CD4-positive, alpha-beta T cell treated with Interleukin-2 at 100 ng/mL for 4 hours (primary cell): ENCODE measurements around the gene PDIA2.
"Not testable (repeated sequence)": the region's sequence is repeated elsewhere in the genome, so short reads cannot be mapped to it uniquely, and the experiment has no call there.

Experiments
- DNase-seq: peaks from one replicate; pipeline ENCODE4 v3.0.0-alpha.2; 2020; ENCODE audit warnings: low spot score

PDIA2 gene

DNA sequence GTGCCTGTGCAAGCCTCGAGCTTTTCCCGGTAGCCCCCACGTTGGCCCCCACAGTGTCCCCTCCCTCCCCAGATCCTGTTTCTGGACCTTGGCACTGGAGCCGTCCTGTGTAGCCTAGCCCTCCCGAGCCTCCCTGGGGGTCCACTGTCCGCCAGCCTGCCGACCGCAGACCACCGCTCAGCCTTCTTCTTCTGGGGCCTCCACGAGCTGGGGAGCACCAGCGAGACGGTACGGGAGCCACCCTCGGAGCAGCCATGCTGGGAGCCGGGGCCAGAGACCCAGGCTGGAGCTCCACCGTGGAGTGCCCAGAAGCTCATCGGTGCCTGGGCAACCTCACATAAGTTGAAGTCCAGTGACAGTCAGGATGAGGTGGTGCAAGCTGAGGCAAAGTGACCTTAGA is 19.0 kb upstream of the PDIA2 start:
- DNase-seq: no peak

DNA sequence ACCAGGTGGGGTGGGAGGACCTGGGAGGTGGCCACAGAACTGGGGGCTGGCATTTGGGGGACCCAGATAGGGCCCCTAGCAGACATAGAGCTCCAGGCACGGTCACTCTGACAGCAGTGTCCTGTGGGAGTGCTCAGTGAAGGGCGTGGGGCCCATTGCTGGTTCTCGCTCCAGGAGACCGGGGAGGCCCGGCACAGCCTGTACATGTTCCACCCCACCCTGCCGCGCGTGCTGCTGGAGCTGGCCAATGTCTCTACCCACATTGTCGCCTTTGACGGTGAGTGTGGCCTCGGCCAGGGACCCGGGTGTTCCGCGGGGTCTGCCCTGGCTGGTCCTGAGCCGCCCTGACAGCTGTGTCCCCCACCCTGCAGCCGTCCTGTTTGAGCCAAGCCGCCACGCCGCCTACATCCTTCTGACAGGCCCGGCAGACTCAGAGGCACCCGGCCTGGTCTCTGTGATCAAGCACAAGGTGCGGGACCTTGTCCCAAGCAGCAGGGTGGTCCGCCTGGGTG is 18.5 kb upstream of the PDIA2 start:
- DNase-seq: no peak

DNA sequence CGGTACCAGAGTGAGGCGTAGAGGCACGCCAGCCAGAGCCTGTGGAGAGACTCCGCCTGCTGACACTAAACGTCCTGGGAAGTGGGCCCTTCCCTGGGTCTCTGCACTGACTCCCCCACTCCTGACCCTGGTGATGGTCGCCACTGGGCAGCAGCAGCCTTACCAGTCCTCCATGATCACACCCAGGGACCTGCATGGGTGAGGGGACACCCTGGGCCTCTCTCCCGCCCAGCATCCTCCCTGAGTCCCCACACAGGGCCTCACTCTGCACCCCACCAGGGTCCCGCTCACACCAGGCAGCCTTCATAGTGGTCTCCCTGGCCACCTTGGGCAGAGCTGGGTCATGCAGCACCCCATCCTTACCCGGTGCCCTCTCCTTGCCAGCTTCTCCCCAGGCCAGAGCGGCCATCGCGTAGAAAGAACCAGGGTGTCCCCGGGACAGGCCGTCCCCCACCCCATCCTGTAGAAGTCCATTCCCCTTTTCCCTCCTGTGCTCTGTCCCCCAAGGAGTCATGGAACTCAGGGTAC is 17.9 kb upstream of the PDIA2 start:
- no peak for DNase-seq

DNA sequence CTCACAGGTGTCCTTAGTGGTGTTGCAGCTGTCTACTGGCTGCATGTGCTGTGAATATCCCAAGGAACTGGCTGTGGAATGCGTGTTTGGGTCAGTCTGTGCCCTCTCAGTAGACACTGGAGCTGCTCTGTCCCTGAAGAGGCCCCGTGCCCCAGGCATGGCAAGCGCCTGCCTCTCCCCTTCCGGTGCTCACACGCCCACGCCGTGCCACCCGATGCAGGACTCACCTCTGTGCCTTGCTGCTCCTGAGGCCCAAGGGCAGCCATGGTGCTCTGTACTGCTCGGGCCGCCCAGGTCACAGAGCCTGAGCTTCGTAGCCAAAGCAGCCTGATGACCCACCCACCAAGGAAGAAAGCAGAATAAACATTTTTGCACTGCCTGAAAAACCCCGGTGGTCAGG is 17.3 kb upstream of the PDIA2 start:
- DNase-seq: no peak

DNA sequence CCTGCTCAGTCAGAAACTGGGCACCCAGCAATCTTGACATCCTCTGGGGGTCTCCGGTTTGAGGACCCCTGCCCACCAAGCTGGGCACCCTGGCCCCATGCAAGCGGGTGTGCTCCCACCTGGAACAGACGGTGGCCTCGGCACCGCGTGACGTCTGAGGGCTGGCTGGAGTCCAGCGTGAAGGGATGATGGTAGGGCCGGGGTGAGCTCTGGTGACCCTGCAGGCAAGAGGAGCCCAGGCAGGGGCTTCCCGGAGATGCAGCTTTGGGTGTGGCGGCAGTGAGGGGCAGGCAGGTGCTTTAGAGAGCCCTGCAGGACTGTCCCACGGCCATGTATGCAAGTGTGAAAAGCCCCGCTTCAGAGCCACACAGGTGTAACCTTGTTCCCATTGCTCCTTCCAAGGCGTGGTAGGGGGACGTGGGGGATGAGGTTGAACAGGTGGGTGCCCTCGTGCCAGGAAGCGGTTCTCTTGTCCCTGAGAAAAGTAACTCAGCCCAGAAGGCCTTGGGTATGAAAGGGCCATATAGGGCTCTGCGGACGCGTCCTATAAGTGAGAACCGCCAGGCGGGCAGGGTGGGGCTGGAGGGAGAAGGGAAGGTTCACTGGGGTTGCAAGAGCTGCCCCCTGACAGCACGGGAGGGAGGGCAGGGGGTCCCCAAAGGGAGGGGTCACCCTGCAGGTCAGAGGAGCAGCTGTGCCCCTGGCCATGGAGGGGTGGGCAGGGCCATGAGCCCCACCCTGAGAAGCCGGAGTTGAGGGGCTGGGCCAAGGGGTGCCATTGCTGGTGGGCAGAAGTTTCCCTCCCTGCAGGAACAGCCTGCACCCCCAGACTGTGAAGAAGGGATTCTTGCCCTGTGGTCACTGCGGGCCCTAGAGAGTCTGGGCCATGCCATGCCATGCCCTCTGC is 16.5 kb upstream of the PDIA2 start:
- no peak for DNase-seq

DNA sequence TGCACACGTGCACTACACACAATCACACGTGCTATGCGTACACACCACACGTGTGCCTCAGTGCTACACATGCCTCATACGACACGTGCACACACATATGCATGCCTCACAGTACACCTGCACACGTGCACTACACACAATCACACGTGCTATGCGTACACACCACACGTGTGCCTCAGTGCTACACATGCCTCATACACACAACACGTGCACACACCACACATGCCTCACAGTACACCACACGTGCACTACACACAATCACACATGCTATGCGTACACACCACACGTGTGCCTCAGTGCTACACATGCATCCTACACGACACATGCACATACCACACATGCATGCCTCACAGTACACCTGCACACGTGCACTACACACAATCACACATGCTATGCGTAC is 15.4 kb upstream of the PDIA2 start:
- DNase-seq: not testable (repeated sequence)

DNA sequence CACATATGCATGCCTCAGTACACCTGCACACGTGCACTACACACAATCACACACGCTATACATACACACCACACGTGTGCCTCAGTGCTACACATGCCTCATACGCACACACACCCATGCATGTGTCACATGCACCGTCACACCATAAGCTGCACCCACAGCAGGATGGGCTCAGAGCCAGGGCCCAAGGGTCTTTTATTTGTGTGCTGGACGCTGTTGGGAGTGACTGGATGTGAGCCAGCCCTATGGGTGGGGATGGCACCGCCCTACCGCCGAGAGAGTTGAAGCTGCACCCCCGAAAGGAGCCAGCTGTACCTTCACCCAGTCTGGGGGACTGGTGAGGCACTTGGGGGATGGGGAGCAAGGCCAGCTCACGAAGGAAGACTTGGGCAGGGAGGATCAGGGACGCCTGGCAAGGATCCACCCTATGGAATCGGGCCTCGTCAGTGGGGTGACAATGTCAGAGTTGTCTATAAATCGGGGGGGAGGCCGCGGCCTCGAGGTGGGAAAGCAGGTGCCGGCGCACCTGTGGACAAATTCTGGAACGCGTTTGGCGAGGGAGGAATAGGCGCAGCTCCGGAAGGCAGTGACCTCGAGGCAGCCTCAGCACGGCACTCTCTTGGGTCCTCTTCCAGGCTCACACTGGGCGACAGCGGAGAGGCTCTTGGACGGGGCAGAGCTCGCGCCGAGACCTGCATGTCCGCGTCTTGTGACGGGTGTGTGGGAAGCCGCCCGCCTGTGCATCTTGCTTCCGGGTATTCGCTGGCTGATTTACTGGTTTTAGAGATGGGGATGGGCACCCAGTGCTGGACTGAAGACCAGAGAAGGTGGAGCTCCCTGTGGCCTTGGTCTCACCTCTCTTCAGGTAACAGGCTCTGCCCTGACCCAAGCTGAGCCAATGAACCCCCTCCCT is 14.6 kb upstream of the PDIA2 start:
- DNase-seq: no peak

DNA sequence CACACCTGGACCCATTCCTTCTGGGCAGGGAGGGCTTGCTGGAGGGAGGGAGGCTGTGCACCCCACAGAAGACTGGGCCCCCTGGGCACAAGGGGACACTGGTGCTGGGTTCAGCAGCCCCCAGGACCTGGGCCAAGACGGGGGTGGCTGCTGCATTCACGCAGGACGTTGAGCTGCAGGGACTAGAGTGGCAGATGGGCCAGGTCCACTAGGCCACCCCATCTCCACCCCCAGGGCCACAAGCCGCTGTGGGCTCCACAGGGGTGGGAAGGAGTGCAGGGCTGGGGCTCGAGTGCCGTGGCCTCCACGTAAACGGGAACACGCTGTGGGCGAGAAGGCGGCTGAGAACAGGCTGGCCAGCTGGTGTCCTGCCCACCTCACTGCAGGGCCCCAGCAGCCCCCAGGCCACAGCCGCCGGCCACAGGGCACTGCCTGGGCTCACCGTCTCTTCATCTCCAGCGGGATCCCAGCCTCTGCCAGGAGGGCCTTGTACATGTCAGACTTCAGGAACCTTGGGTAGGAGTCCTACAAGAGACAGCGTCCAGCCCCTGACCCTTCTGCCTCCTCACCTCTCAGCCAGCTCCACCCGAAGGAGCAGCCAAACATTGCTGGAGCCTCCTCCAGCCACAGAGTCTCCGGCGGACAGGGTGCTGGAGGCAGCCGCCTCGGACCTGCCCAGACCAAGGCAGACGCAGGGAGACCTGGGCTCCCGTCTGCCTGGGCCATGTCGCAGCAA is 13.7 kb upstream of the PDIA2 start:
- DNase-seq: no peak

DNA sequence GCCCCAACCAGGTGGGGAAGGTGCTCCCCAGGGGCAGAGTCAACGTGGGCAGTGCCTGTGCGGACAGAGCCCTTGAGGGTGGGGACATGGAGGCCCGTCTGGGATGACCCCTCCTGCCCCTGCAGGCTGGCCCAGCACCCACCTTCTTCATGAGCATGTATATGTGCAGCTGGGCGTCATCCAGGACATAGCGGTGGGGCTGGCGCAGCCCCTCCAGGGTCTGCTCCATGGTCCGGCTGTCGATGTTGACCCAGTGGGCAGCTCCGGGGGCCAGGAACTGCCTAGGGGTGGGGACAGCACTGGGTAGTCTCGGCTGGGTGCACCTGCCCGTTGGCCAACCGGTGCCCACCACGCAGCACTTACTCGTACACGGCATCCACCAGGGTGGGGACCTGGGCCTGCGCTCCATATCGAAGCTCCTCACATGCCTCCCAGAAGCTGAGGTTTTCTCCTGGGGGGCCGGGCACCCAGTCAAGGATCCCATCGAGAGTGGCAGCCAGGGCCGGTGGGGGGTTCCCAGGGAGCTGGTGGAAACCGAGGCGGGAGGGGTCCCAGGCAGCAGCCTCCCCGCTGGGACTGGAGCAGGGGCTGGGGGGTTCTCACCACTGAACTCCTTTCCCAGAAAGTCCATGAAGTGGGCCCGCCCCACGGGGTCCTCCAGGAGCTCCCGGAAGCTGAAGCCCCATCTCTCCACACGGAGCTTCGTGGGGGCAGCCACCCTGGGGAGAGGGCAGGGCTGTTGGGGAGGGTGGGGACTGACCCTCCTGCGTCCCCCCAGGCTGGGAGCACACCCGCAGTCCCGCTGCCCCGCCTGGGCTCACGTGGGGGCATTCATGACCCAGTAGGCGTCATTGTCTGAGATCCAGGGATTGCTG is 12.3 kb upstream of the PDIA2 start:
- DNase-seq: no peak

DNA sequence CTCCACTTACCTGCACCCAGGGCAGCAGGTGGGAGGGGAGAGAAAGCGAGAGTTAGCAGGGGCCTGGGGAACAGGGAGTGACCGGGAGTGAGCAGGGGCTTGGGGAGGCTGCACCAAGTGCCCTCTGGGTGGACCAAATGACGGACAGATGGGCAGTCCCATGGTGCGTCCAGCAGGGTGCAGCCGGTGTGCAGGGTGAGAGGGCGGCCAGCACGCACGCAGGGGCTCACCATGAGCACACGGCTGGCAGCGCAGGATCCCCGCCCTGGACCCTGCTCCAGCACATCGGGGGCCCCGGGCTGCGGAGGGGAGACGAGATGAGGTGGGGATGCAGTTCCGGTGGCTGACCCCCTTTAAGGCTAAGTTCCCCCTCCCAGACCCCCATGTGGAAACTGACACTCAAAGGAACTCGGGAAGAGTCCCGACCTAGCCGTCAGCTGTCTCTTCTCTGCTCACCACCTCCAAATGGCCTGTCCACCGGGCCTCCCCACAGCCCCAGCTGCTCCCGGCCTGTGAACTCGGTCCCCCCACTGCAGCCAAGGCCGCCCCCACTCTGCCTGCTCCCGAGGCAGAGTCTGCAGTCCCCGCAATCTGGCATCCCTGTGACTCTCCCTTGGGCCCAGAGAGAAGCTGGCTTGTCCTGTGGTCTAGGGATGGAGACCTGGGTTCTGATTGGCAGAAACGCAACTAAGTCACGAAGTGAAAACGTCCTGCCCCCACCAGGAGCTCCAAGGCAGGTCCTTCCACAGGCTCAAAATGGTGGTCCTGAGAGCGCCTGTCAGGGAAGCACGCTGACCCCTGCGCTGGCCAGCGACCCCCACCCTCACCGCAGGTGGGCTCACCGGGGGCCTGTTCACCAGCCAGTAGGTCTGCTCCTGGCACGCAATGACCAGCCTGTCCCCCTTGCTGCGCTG is 10.1 kb upstream of the PDIA2 start:
- DNase-seq: no peak

DNA sequence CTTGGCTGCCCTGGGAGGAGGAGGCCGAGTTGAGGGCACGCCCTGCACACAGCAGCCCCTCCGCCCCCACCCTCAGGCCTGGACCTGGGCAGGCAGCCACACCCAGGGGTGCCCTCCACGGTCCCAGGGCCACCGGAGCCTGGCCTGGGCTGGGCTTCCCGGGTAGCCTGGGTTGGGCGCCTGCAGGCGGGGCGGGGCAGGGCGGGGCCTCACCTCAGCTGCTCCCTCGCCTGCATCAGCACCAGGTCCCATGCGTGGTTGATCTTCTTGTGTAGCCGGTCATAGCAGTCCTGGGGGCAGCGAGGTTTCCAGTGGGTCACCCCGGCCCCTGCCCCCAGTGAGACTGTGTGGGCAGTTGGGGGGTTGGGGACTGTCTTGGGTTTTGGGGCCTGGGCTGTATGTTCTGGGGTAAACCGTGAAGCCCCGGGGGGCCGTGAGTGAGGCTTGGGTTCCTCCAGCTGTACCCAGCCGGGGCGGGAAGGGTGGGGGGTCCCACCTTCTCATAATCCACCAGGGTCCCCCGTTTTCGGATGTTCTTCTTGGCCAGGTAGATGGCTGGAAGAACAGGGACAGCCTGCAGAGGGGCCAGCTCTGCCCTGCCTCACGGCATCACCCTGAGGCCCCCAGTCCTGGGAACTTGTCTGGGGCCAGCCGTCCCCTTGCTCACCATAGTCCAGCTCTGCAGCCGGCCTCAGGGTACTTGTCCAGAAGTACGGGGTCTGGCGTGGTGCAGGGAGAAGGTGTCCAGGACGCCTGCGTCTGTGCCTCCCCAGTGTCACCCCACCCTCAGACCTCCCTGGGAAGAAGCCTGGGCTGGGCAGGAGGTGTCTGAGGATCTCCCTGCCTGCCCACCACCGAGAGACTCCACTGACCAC is 9.2 kb upstream of the PDIA2 start:
- DNase-seq: no peak

DNA sequence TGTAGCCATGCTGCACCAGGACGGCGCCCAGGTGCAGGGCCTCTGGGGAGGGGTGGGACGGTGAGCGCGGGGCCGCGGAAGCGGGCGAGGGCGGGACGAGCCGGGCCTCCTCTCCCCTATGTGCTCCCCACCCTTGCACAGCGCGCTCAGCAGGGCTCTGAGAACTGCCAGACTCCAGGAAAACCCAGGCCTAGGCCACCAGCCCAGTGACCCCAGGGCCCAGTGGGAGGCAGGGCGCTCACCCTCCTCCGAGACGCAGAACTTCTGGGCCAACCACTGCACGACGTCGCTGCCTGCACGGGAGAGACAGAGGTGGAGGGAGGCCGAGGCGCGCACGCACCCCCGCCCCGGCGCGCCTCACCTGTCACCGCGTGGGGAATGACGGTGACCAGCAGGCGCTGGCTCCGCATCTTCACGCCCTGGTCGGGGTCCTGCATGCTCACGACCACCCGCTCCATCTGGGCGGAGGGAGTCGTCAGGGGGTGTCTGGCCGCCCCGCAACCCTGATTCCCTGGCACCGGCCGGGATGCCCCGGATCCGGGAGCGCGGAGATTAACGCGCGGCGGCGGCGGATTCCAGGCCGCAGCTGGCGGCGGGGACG is 7.8 kb upstream of the PDIA2 start:
- DNase-seq: no peak

DNA sequence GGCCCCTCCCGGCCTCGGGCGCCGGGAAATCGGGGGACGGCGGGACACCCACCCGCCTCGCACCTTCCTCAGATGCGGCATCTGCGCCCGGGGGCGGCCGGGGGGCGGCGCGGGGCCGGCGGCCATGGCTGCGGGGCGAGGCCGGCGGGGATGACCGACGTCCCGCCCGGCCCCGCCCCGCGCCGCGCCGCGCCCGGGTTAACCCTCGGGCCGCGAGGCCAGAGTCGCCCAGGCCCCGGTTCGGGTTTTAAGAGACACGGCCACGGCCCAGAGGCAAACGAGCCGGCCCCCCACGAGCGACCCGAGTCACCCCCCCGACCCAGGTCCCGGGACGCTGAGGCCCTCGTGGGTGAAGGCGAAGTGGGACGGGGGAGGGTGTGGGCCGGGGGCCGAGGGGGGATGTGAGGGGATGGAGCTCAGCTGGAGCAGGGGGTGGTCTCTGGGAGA is 7.2 kb upstream of the PDIA2 start, which contains the start of gene RGS11:
TSS of gene RGS11 (minus strand) at position 159 of the 447 bp plus-strand sequence. CDS start at position 126, 33 bp downstream.
- DNase-seq: no peak

DNA sequence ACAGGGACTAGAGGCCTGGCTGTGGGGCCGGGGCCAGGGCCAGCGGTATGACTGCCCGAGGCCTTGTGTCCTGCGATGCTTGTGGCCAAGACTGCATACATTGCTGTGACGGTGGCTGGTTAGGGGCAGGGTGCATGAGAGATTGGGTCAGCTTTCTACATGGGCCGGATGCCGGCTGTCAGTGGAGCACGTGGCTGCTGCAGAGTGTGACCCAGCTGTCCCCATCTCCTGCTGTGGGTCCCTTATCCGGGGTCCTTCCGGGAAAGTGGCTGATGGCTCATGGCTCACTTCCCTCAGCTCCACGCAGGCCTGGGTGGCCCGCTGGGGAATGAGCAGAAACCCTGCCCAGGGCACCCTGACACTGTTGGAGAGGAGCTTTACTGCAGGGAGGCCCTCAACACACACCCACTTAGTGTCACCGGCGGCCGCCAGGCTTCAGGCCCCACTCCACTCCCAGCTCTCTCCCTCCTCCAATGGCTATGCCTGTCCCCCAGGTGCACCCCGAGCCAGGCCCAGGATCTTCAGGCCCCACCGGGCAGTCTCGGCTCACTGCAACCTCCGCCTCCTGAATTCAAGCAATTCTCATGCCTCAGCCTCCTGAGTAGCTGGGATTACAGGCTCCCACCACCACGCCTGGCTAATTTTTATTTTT is 6.4 kb upstream of the PDIA2 start:
- DNase-seq: no peak

DNA sequence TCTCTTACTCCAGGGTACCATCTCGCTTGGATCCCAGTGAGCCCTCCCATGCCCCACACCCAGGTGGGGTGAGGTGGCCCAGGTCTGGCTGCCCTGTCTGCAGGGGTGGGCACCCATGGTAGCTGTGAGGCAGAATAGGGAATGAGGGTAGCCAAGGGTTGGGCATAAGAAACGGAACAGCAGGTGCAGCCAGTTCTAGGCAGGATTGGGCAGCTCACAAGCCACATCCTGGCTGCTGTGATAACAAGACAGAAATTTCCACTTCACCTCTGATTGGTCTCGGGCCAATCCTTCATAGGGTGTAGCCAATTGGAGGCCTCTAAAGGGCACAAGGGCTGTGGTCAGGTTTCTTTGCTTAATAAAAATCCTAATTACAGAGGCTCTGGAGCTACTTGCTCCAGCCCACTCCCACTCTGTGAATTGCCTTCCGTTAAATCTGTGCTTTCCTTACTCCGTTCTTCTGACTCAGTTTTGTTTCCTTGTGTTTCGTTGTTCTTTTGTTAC is 4.0 kb upstream of the PDIA2 start:
- DNase-seq: peak; percentile 28

DNA sequence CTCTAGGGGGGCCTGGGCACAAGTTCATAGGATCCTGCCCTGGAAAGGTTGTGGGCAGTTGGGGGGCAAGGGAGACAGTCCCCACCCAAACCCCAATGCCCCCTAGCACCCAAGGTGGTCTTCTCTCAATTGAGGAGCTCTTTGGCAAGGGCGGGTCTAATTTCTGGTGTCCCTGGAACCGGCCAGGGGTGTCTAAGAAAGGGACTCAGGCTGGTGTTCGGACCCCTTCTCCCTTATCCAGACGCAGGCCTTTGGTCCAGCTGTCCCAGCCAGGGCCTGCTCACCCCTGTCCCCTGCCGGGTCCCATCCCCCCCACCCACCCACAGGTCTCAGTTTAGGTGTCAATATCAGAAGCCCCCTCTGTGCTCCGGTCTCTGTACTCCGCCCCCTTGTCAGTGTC is 3.4 kb upstream of the PDIA2 start:
- no peak for DNase-seq

DNA sequence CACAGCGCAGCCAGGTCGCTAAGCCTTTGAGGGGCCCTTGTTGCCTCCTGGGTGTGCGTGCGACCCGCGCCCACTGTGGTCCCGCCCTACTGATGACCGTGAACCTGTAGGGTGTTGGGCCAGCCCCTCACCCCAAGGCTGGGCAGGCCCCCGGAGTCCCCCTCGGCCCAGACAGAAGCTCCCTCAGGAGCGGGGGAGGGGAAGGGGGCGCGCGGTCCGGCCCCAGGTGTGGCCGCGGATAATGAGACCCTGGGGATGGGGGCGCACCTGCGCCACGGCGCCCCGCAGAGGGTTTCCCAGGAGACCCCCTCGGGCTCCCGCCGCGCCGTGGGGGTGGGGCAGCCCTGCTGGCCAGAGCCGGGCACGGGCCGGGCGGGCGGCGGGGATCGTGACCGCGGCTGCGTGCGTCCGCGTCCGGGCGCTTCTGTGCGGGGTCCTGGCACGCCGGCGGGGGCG is 2.9 kb upstream of the PDIA2 start:
- no peak for DNase-seq
